ENCODE results near the gene AARS2.
A peak's percentile ranks its signal among the peaks of the same experiment; 100 is the strongest.
"Not testable (repeated sequence)": the region's sequence is repeated elsewhere in the genome, so short reads cannot be mapped to it uniquely, and the experiment has no call there.

Gene AARS2

DNA sequence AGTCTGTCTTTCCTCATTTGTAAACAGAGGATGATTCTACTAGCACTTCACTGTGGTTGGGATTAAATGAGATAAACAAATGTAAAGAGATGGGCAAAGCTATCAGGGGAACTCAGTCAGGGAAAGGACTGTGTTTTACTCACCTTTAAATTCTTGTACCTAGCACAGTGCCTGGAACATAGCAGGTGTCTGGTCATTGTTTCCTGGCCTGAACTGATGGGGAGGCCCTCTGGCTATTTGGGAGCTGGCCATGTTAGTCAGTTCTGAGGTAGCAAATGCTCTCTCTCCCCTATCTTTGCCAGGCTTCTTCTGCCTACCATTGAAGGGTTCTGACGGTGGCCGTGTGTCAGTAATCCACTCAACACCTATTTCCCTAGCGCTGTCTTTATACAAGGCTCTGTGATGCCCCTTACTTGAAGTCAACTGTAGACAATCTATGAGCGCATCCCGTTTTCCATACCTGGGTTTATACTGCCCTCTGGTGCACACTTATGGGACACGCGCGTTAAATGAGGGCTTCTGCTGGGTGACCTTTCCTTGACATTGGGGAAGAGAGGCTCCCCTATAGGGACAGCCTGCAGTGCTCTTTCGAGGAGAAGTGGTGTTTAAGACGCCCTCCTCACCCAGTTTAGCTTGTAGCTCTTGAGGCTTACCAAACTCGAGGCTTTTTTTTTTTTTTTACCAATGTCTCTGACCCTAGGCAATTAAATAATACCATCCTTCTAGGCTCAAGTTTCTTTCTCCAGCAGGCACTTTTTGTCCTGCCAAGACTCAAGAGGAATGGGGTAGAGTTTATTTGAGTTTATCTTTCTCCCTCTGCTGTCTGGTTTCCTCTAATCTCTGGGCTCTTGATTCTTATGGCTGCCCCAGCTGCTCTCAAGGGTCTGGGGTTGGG, 25.3 kb upstream of the AARS2 start:
- H3K4me3 ChIP-seq (ENCODE audit: low read depth, low read length), result no peak overlapping the region
- DNase-seq (ENCODE audit: low read depth), result peak; percentile 73
- TF ChIP-seq, protein P1, sequence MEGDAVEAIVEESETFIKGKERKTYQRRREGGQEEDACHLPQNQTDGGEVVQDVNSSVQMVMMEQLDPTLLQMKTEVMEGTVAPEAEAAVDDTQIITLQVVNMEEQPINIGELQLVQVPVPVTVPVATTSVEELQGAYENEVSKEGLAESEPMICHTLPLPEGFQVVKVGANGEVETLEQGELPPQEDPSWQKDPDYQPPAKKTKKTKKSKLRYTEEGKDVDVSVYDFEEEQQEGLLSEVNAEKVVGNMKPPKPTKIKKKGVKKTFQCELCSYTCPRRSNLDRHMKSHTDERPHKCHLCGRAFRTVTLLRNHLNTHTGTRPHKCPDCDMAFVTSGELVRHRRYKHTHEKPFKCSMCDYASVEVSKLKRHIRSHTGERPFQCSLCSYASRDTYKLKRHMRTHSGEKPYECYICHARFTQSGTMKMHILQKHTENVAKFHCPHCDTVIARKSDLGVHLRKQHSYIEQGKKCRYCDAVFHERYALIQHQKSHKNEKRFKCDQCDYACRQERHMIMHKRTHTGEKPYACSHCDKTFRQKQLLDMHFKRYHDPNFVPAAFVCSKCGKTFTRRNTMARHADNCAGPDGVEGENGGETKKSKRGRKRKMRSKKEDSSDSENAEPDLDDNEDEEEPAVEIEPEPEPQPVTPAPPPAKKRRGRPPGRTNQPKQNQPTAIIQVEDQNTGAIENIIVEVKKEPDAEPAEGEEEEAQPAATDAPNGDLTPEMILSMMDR (conservative IDR thresholded peaks at IDR 0.05; ENCODE audit: low read depth, low read length), result peak; percentile 84

DNA sequence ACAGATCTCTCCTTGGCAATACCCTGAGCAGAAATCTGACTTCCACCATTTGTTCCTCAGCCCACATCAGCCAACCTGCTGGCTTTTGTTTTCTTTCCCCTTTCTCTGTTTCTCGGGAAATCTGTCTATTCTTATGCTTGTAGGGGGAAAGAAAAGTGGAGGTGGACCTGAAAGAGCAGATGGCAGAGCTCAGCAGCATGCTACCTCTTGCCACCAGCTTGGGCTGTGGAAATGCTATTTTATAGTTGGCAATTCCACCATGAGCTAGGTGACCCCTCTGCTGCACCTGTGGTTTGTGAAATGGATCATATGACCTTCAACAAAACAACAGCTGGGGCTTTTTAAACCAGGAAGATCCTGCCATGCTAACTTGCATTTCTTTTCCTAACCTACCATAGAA, 22.5 kb upstream of the AARS2 start:
- DNase-seq (ENCODE audit: low read depth), result no peak
- TF ChIP-seq, protein P1 (conservative IDR thresholded peaks at IDR 0.05; ENCODE audit: low read depth, low read length), result no peak
- no peak overlapping the region for H3K4me3 ChIP-seq (ENCODE audit: low read depth, low read length)

DNA sequence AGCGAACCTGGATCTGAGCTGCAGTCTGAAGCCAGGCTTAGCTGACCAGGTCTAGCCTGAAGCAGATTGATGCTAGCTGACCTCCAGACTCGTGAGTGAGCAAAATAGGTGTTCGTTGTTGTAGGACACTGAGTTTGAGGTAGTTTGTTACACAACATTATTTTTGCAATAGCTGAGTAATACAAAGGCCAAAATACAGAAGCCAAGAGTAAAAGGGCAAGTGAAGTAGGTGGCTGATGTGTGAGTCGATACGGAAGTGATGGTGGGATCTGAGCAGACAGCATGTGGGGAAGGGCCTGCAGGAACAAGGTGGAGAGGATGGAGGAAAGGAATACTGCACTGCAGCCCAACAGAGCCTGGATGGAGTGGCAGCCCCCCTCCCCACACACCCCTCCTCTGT, 20.8 kb upstream of the AARS2 start:
- H3K4me3 ChIP-seq (ENCODE audit: low read depth, low read length), result no peak overlapping the region
- TF ChIP-seq, protein P1 (conservative IDR thresholded peaks at IDR 0.05; ENCODE audit: low read depth, low read length), result no peak
- DNase-seq (ENCODE audit: low read depth), result no peak

DNA sequence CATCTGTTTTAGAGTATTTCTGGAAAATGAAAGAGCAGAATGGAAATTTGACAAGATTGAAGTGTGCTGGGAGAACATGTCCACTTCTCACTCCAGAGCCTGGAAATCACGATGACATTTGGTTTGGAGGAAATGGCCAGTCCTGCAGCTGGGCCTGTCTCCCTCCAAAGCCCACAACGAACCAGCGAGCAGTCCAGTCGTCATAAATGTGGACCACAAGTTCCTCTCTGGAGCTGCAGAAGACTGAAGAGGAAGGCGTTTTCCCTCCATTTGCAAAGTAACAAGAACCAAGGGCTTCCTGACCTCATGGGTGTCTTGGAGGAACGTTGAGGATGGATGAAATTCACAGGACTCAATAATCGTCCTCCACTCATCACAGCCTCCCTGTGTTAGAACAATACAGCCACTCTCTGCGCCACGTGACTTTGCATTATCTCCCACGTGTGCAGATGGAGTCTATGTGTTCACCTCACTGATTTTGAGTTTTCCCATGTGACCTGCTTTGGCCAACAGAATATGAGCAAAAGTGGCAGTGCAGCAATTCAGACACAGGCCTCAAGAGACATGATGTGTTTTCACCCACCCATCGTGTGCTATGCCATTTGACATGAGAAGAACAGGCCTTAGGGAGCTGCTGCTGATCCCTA, 20.2 kb upstream of the AARS2 start:
- no peak overlapping the region for H3K4me3 ChIP-seq (ENCODE audit: low read depth, low read length)
- TF ChIP-seq, protein P1 (conservative IDR thresholded peaks at IDR 0.05; ENCODE audit: low read depth, low read length), result no peak
- no peak for DNase-seq (ENCODE audit: low read depth)

DNA sequence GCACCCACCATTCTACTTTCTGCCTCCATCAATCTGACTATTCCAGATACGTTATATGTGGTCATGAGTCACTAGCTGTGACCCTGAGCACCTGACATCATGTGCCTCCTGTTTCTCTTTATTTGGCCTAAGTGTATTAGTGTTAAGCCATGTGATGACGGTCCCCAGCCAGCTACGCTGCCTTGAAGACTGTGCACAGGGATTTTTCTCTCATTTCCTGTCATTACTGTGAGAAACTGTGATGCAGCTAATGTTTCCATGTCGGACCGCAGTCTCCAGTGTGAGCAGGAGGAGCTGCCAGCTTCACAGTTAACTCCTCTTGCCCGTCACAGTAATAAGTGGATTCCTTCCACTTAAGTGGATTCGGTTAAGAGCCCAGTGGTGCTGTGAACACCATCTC, 19.4 kb upstream of the AARS2 start:
- DNase-seq (ENCODE audit: low read depth), result peak; percentile 8
- TF ChIP-seq, protein P1 (conservative IDR thresholded peaks at IDR 0.05; ENCODE audit: low read depth, low read length), result no peak
- H3K4me3 ChIP-seq (ENCODE audit: low read depth, low read length), result no peak overlapping the region

DNA sequence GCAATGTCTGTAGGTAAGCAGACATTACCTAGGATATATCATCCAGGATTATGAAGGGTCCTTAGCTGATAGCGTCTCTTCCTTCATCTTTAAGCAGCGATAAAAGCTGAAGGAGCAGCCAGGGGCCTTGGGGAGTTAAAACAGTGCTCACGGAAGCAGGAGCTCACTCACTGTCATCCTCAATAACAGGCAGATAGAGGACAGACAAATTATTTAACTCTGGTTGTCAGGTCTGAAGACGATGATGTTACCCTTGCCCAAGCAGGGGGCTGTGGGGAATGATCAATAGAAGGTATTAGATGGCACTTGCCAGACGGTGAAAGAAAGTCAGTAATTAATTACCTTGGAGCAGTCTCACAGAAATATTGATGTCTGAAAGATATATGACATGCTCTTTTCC, 16.7 kb upstream of the AARS2 start:
- TF ChIP-seq, protein P1 (conservative IDR thresholded peaks at IDR 0.05; ENCODE audit: low read depth, low read length), result no peak
- no peak overlapping the region for H3K4me3 ChIP-seq (ENCODE audit: low read depth, low read length)
- DNase-seq (ENCODE audit: low read depth), result no peak

DNA sequence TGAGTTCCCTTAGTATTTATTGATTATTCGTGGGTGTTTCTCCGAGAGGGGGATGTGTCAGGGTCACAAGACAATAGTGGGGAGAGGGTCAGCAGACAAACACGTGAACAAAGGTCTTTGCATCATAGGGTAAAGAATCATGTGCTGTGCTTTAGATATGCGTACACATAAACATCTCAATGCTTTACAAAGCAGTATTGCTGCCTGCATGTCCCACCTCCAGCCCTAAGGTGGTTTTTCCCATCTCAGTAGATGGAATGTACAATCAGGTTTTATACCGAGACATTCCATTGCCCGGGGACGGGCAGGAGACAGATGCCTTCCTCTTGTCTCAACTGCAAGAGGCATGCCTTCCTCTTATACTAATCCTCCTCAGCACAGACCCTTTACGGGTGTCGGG, 15.1 kb upstream of the AARS2 start:
- H3K4me3 ChIP-seq (ENCODE audit: low read depth, low read length); DNase-seq (ENCODE audit: low read depth): not testable (repeated sequence)

Measured in choroid plexus epithelial cell (primary cell).